ENCODE results near the gene TXNDC5.
A peak's percentile ranks its signal among the peaks of the same experiment; 100 is the strongest.

Gene TXNDC5

GRCh38 chr6:7910654-7911344 is at the start of gene TXNDC5:
Gene TXNDC5, minus strand, starts transcription at chr6:7910788. Its CDS starts 12 bp downstream, at chr6:7910776.
- DNase-seq, result peak; percentile 54 to 63

- DNase-seq, result no peak
Measured at GRCh38 chr6:7960141-7960540, 49.6 kb upstream of the TXNDC5 start.

GRCh38 chr6:7959453-7959852 is 48.9 kb upstream of the TXNDC5 start:
- no peak for DNase-seq

GRCh38 chr6:7958464-7958863 is 47.9 kb upstream of the TXNDC5 start:
- DNase-seq, result no peak

- DNase-seq, result no peak
Measured at GRCh38 chr6:7956257-7956656, 45.7 kb upstream of the TXNDC5 start.

GRCh38 chr6:7954477-7955200 is 44.1 kb upstream of the TXNDC5 start:
- DNase-seq, result no peak

GRCh38 chr6:7953753-7954152 is 43.2 kb upstream of the TXNDC5 start:
- DNase-seq, result no peak

GRCh38 chr6:7939864-7940228 is 29.3 kb upstream of the TXNDC5 start:
- peak in 1 of 2 experiments; percentile 16 for DNase-seq

GRCh38 chr6:7939184-7939863 is 28.7 kb upstream of the TXNDC5 start:
- DNase-seq, result peak in 1 of 2 experiments; percentile 22

GRCh38 chr6:7938562-7939183 is 28.1 kb upstream of the TXNDC5 start:
- no peak for DNase-seq

- no peak for DNase-seq
Measured at GRCh38 chr6:7933794-7934193, 23.2 kb upstream of the TXNDC5 start.

- DNase-seq, result no peak
Measured at GRCh38 chr6:7932625-7933024, 22.0 kb upstream of the TXNDC5 start.

- DNase-seq, result no peak
Measured at GRCh38 chr6:7924867-7925266, 14.3 kb upstream of the TXNDC5 start.

GRCh38 chr6:7922596-7922995 is 12.0 kb upstream of the TXNDC5 start:
- no peak for DNase-seq

- no peak for DNase-seq
Measured at GRCh38 chr6:7921632-7922092, 11.1 kb upstream of the TXNDC5 start.

GRCh38 chr6:7921046-7921445 is 10.5 kb upstream of the TXNDC5 start:
- DNase-seq, result no peak

- DNase-seq, result no peak
Measured at GRCh38 chr6:7920425-7920824, 9.8 kb upstream of the TXNDC5 start.

GRCh38 chr6:7919871-7920270 is 9.3 kb upstream of the TXNDC5 start:
- no peak for DNase-seq

- DNase-seq, result no peak
Measured at GRCh38 chr6:7918403-7918802, 7.8 kb upstream of the TXNDC5 start.

GRCh38 chr6:7917729-7918128 is 7.1 kb upstream of the TXNDC5 start:
- DNase-seq, result no peak

- DNase-seq, result no peak
Measured at GRCh38 chr6:7916959-7917358, 6.4 kb upstream of the TXNDC5 start.

GRCh38 chr6:7914991-7915789 is 4.6 kb upstream of the TXNDC5 start:
- no peak for DNase-seq

- no peak for DNase-seq
Measured at GRCh38 chr6:7914311-7914710, 3.7 kb upstream of the TXNDC5 start.
